ENCODE data around the gene TGFBR3.
A peak's percentile ranks its signal among the peaks of the same experiment; 100 is the strongest.
"Not testable (repeated sequence)": the region's sequence is repeated elsewhere in the genome, so short reads cannot be mapped to it uniquely, and the experiment has no call there.

Gene TGFBR3

DNA sequence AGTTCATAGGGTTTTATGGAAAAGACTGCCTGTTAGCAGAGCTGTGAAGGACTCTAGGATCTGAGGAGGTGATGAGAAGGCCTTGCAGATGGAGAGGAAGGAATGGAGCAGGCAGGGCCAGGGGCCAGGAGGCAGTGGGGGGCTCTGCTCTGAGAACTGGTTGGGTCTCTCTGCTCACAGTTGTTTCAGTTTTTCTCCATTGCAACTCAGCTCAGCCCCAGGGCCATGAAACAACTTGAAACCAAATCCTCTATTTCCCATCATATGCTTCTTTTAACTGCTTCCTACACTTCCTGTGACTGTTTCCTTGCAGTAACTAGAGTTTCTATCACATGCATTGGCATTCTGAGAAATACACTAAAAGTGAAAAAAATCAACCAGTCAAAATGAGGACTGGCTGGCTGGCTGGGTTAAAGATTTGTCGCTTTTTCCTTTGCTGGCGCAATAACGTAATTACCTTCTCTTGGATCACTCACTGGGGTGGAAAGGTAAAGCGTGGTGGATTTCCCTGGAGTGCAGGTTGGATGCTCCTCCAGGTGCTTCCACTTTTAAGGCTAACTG lies 213.3 kb downstream of the TGFBR3 start:
- no peak for DNase-seq

DNA sequence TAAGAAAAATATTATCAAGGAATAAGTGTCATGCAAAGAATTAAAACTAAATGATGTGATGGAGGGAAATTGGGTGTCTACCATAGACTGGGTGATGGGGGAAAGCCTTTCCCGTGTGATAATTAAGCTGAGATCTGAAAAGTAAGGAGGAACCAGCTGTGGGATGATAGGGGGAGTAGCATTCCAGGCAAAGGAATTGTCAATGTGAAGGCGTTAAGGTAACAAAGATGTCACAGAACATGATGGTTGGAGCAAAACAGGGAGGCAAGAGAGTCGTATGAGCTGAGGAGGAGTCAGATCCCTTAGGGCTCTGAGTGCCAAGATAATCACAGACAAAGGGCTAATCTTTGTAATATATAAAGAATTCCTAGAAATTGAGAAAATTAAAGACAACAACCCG lies 215.2 kb downstream of the TGFBR3 start:
- DNase-seq, result no peak

DNA sequence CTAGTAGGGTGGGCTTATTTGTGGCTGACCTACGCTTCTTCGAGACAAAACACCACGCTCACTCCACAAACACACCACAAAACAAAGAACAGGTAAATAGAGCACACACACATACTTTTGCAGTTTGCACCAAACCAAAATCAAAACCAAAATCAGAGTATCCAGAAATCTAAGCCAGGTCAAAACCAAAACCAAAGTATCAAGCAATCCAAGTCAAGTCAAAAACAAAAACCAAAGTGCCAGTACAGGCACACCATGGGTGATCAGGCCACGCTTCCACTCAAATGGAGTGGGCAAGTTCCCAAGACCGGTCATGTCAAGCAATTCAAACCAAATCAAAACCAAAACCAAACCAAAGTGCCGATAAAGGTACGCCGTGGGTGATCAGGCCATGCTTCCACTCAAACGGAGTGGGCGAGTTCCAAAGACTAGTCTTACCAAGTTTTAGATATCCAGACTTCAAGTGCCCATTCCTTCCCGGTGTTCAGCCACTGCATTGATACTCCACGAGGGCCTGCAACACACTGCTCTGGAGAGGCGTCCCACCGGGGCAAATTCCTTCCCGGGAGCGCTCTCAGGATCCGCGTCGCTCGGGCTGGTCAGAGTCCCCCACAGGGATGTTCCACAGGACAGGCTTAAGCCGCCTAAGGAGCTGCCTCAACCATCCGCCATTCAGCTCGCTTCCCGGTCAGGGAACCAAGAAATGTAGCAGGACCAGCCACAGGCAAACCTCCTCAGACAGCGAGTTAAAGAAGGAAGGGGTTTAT lies 216.2 kb downstream of the TGFBR3 start:
- DNase-seq, result no peak

GRCh38 chr1:91666651-91667050 lies 219.3 kb downstream of the TGFBR3 start:
- DNase-seq, result not testable (repeated sequence)

DNA sequence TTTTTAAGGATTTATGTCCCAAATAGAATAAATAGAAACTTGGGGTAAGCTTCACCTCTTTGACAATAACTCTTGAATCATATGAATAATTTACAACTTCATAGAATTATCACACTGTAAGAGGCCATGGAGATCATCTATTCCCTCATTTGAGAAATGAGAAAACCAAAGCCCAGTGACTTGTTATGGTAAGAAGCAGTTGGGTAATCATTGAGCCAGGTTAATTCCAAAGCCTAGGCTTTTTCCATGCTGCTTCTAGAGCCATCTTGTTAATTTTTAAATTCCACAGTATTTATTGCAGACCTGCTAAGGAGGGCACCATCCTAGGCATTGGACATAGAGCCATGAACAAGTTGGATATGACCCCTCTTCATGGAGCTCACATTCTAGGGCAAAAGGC lies 224.8 kb downstream of the TGFBR3 start:
- DNase-seq, result no peak

- DNase-seq, result no peak
These were observed 225.2 kb downstream of the TGFBR3 start for GRCh38 chr1:91660708-91661107.

GRCh38 chr1:91655912-91656449 lies 230.0 kb downstream of the TGFBR3 start:
- DNase-seq, result no peak

GRCh38 chr1:91653183-91653582 lies 232.8 kb downstream of the TGFBR3 start:
- no peak for DNase-seq

- no peak for DNase-seq
These were observed 234.3 kb downstream of the TGFBR3 start for GRCh38 chr1:91651661-91652071.

DNA sequence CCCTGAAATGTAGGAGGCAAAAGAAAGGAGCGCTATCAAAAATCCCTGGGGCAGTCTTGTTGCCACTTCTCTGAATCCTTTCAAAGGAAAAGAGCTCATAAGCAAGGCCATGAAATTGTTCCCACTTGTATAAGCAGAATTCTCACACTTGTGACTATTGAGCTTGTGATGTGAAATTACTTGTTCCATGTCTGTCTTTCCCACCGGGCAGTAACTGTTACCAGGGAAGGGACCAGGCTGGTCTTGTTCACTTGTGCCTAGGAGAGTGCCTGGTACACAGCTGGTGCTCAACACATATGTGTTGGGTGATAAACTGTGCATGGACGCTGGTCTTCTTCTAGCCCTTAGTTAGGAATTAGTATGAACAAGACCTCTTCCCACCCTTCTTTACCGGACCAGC lies 234.7 kb downstream of the TGFBR3 start:
- no peak for DNase-seq

GRCh38 chr1:91650764-91651163 lies 235.2 kb downstream of the TGFBR3 start:
- no peak for DNase-seq

DNA sequence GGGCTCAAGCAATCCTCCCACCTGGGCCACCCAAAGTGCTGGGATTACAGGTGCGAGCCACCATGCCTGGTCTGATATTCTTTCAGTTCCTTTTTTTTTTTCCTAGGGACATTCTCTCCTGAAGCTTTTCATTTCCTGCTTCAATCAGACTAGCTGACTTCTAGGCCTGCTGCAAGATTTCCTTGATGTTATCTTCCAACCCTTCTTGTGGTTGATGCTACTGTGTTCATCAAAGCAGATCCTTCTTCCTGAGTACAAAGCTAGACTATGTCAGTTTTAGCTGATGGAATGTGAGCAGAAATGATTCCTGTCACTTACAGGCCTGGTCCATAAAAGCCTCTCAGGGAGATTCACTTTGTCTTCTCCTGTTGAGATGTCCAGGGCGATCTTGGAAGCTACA lies 238.9 kb downstream of the TGFBR3 start:
- peak in 1 of 2 donors; percentile 15 for DNase-seq

GRCh38 chr1:91645031-91645430 lies 240.9 kb downstream of the TGFBR3 start:
- no peak for DNase-seq

DNA sequence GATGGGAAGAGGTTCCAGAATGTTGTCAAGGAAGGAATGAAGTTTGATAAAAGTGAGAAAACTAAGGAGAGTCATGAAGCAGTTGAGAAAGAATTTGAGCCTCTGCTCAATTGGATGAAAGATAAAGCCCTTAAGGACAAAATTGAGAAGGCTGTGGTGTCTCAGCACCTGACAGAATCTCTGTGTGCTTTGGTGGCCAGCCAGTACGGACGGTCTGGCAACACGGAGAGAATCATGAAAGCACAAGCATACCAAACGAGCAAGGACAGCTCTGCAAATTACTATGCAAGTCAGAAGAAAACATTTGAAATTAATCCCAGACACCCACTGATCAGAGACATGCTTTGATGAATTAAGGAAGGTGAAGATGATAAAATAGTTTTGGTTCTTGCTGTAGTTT lies 242.5 kb downstream of the TGFBR3 start:
- no peak for DNase-seq

DNA sequence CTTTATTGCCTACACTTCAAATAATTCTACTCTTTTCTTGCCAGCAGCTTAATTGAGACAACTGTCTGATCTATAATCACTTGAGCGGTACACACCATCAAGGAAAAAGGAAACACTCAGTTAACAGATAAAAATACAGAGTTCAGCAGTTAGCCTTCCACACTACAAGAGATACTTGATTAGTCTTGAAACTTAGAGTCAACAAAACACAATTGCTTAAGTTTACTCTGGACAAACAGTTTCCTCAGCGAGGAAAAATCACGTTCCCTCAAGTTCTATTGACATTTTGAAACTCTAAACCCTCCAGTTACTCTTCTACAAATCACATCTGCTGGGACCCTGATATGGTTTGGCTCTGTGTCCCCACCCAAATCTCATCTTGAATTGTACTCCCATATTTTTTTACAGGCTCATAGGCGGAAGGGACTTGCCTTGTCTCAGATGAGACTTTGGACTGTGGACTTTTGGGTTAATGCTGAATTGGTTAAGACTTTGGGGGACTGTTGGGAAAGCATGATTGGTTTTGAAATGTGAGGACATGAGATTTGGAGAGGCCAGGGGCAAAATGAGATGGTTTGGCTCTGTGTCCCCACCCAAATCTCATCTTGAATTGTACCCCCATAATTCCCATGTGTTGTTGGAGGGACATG lies 244.9 kb downstream of the TGFBR3 start:
- DNase-seq, result no peak

- no peak for DNase-seq
These were observed 248.4 kb downstream of the TGFBR3 start for GRCh38 chr1:91637539-91637994.

DNA sequence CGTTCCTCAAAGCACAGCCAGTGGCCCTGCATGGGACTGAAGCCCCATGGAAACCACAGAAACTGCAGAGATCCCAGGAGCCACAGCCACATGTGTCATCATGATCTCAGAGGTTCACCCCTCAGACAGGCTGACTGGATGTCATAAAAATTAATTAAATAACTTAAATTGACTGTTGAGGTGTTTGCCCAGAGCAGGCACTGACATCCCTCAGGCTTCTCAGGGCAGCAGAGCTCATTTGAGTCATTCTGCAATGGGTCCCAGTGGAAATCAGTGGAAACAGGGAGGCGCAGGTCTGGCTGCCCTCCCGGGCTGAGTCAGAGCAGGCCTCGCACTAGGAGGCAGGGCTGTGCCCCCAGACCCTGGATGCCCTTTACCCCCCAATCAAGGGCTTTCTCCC lies 250.2 kb downstream of the TGFBR3 start:
- no peak for DNase-seq

GRCh38 chr1:91633438-91633837 lies 252.5 kb downstream of the TGFBR3 start:
- DNase-seq, result no peak

- no peak for DNase-seq
These were observed 254.1 kb downstream of the TGFBR3 start for GRCh38 chr1:91631718-91632330.

DNA sequence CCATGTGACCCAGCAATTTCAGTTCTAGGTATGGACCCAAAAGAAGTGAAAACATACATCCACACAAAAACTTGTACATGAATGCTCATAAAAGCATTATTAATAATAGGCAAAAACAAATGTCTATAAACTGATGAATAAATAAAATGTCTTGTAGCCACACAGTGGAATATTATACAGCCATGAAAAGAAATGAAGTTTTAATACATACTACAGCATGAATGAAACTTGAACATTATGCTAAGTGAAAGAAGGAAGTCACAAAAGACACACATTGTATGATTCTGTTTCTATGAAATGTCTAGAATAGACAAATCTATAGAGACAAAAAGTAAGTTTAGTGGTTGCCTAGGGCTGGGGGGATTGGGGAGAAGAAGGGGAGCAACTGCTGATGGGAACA lies 255.1 kb downstream of the TGFBR3 start:
- DNase-seq, result no peak

Measured in CD4-positive, alpha-beta T cell treated with Interferon alpha-2 for 1 hour (primary cell).